ENCODE results near the gene RSAD1.

Gene RSAD1

GRCh38 chr17:50458701-50459676, 19.7 kb upstream of the RSAD1 start:
- Histone ChIP-seq H3K27ac (ENCODE audit: low read depth, low read length) (no peak overlapping the region), H3K79me2 (ENCODE audit: control insufficient read depth, insufficient read depth, low read length, unreplicated experiment) (no peaks in the 10 kb centered on the region), H2AFZ (ENCODE audit: low read length, unreplicated experiment) (no peak overlapping the region), H3K4me1 (ENCODE audit: control insufficient read depth, insufficient read depth, low read length, unreplicated experiment) (peaks cover 17% of the 10 kb centered on the region), H3K27me3 (ENCODE audit: insufficient read depth, low read length) (no peaks in the 10 kb centered on the region), H3K36me3 (ENCODE audit: insufficient read depth, low read length) (no peaks in the 10 kb centered on the region), H3K4me3 (ENCODE audit: low read depth, low read length) (no peak overlapping the region)

GRCh38 chr17:50459756-50460155, 18.9 kb upstream of the RSAD1 start:
- no peak overlapping the region for H3K4me3 ChIP-seq (ENCODE audit: low read depth, low read length)
- no peak overlapping the region for H2AFZ ChIP-seq (ENCODE audit: low read length, unreplicated experiment)
- peaks cover 17% of the 10 kb centered on the region for H3K4me1 ChIP-seq (ENCODE audit: control insufficient read depth, insufficient read depth, low read length, unreplicated experiment)
- no peaks in the 10 kb centered on the region for H3K79me2 ChIP-seq (ENCODE audit: control insufficient read depth, insufficient read depth, low read length, unreplicated experiment)
- H3K27ac ChIP-seq (ENCODE audit: low read depth, low read length), result no peak overlapping the region
- H3K36me3 ChIP-seq (ENCODE audit: insufficient read depth, low read length), result no peaks in the 10 kb centered on the region
- no peaks in the 10 kb centered on the region for H3K27me3 ChIP-seq (ENCODE audit: insufficient read depth, low read length)

- peaks cover 17% of the 10 kb centered on the region for H3K4me1 ChIP-seq (ENCODE audit: control insufficient read depth, insufficient read depth, low read length, unreplicated experiment)
- no peaks in the 10 kb centered on the region for H3K27me3 ChIP-seq (ENCODE audit: insufficient read depth, low read length)
- no peak overlapping the region for H3K4me3 ChIP-seq (ENCODE audit: low read depth, low read length)
- no peaks in the 10 kb centered on the region for H3K36me3 ChIP-seq (ENCODE audit: insufficient read depth, low read length)
- H2AFZ ChIP-seq (ENCODE audit: low read length, unreplicated experiment), result no peak overlapping the region
- no peak overlapping the region for H3K27ac ChIP-seq (ENCODE audit: low read depth, low read length)
- no peaks in the 10 kb centered on the region for H3K79me2 ChIP-seq (ENCODE audit: control insufficient read depth, insufficient read depth, low read length, unreplicated experiment)
These were observed 17.7 kb upstream of the RSAD1 start for GRCh38 chr17:50460831-50461526.

GRCh38 chr17:50461550-50462132, 17.0 kb upstream of the RSAD1 start:
- H3K27ac ChIP-seq (ENCODE audit: low read depth, low read length), result no peak overlapping the region
- H3K79me2 ChIP-seq (ENCODE audit: control insufficient read depth, insufficient read depth, low read length, unreplicated experiment), result no peaks in the 10 kb centered on the region
- H3K4me1 ChIP-seq (ENCODE audit: control insufficient read depth, insufficient read depth, low read length, unreplicated experiment), result peaks cover 17% of the 10 kb centered on the region
- H2AFZ ChIP-seq (ENCODE audit: low read length, unreplicated experiment), result no peak overlapping the region
- H3K36me3 ChIP-seq (ENCODE audit: insufficient read depth, low read length), result no peaks in the 10 kb centered on the region
- no peaks in the 10 kb centered on the region for H3K27me3 ChIP-seq (ENCODE audit: insufficient read depth, low read length)
- no peak overlapping the region for H3K4me3 ChIP-seq (ENCODE audit: low read depth, low read length)

GRCh38 chr17:50462446-50462845, 16.2 kb upstream of the RSAD1 start:
- peaks cover 1% of the 10 kb centered on the region; the same call in 1 of the 2 replicates for H3K27me3 ChIP-seq (ENCODE audit: insufficient read depth, low read length)
- no peaks in the 10 kb centered on the region for H3K36me3 ChIP-seq (ENCODE audit: insufficient read depth, low read length)
- peaks cover 17% of the 10 kb centered on the region for H3K4me1 ChIP-seq (ENCODE audit: control insufficient read depth, insufficient read depth, low read length, unreplicated experiment)
- no peak overlapping the region for H2AFZ ChIP-seq (ENCODE audit: low read length, unreplicated experiment)
- no peak overlapping the region for H3K27ac ChIP-seq (ENCODE audit: low read depth, low read length)
- no peaks in the 10 kb centered on the region for H3K79me2 ChIP-seq (ENCODE audit: control insufficient read depth, insufficient read depth, low read length, unreplicated experiment)
- H3K4me3 ChIP-seq (ENCODE audit: low read depth, low read length), result no peak overlapping the region

- H3K27me3 ChIP-seq (ENCODE audit: insufficient read depth, low read length), result peaks cover 18% of the 10 kb centered on the region
- H3K79me2 ChIP-seq (ENCODE audit: control insufficient read depth, insufficient read depth, low read length, unreplicated experiment), result no peaks in the 10 kb centered on the region
- no peak overlapping the region for H2AFZ ChIP-seq (ENCODE audit: low read length, unreplicated experiment)
- peaks cover 5% of the 10 kb centered on the region for H3K4me1 ChIP-seq (ENCODE audit: control insufficient read depth, insufficient read depth, low read length, unreplicated experiment)
- no peak overlapping the region for H3K27ac ChIP-seq (ENCODE audit: low read depth, low read length)
- H3K4me3 ChIP-seq (ENCODE audit: low read depth, low read length), result no peak overlapping the region
- H3K36me3 ChIP-seq (ENCODE audit: insufficient read depth, low read length), result no peaks in the 10 kb centered on the region
These were observed 14.5 kb upstream of the RSAD1 start for GRCh38 chr17:50464121-50464520.

- peaks cover 21% of the 10 kb centered on the region for H3K27me3 ChIP-seq (ENCODE audit: insufficient read depth, low read length)
- H3K4me1 ChIP-seq (ENCODE audit: control insufficient read depth, insufficient read depth, low read length, unreplicated experiment), result no peaks in the 10 kb centered on the region
- H2AFZ ChIP-seq (ENCODE audit: low read length, unreplicated experiment), result no peak overlapping the region
- no peaks in the 10 kb centered on the region for H3K79me2 ChIP-seq (ENCODE audit: control insufficient read depth, insufficient read depth, low read length, unreplicated experiment)
- H3K4me3 ChIP-seq (ENCODE audit: low read depth, low read length), result no peak overlapping the region
- H3K27ac ChIP-seq (ENCODE audit: low read depth, low read length), result no peak overlapping the region
- H3K36me3 ChIP-seq (ENCODE audit: insufficient read depth, low read length), result no peaks in the 10 kb centered on the region
These were observed 13.9 kb upstream of the RSAD1 start for GRCh38 chr17:50464736-50465135.

GRCh38 chr17:50465171-50465570, 13.5 kb upstream of the RSAD1 start:
- H3K79me2 ChIP-seq (ENCODE audit: control insufficient read depth, insufficient read depth, low read length, unreplicated experiment), result no peaks in the 10 kb centered on the region
- H3K4me1 ChIP-seq (ENCODE audit: control insufficient read depth, insufficient read depth, low read length, unreplicated experiment), result no peaks in the 10 kb centered on the region
- H3K27ac ChIP-seq (ENCODE audit: low read depth, low read length), result no peak overlapping the region
- H3K36me3 ChIP-seq (ENCODE audit: insufficient read depth, low read length), result no peaks in the 10 kb centered on the region
- H3K27me3 ChIP-seq (ENCODE audit: insufficient read depth, low read length), result peaks cover 21% of the 10 kb centered on the region
- H3K4me3 ChIP-seq (ENCODE audit: low read depth, low read length), result no peak overlapping the region
- H2AFZ ChIP-seq (ENCODE audit: low read length, unreplicated experiment), result no peak overlapping the region

- Histone ChIP-seq H3K27ac (ENCODE audit: low read depth, low read length) (no peak overlapping the region), H3K4me1 (ENCODE audit: control insufficient read depth, insufficient read depth, low read length, unreplicated experiment) (no peaks in the 10 kb centered on the region), H3K27me3 (ENCODE audit: insufficient read depth, low read length) (peaks cover 21% of the 10 kb centered on the region), H3K36me3 (ENCODE audit: insufficient read depth, low read length) (no peaks in the 10 kb centered on the region), H3K79me2 (ENCODE audit: control insufficient read depth, insufficient read depth, low read length, unreplicated experiment) (no peaks in the 10 kb centered on the region), H2AFZ (ENCODE audit: low read length, unreplicated experiment) (no peak overlapping the region), H3K4me3 (ENCODE audit: low read depth, low read length) (no peak overlapping the region)
These were observed 13.0 kb upstream of the RSAD1 start for GRCh38 chr17:50465635-50466034.

GRCh38 chr17:50466371-50467113, 12.1 kb upstream of the RSAD1 start:
- H3K27ac ChIP-seq (ENCODE audit: low read depth, low read length), result no peak overlapping the region

More at GRCh38 chr17:50466371-50467113, 12.1 kb upstream of the RSAD1 start:
- H3K27me3 ChIP-seq (ENCODE audit: insufficient read depth, low read length), result peaks cover 21% of the 10 kb centered on the region
- H3K4me1 ChIP-seq (ENCODE audit: control insufficient read depth, insufficient read depth, low read length, unreplicated experiment), result no peaks in the 10 kb centered on the region
- H2AFZ ChIP-seq (ENCODE audit: low read length, unreplicated experiment), result no peak overlapping the region
- no peaks in the 10 kb centered on the region for H3K79me2 ChIP-seq (ENCODE audit: control insufficient read depth, insufficient read depth, low read length, unreplicated experiment)
- H3K4me3 ChIP-seq (ENCODE audit: low read depth, low read length), result no peak overlapping the region
- no peaks in the 10 kb centered on the region for H3K36me3 ChIP-seq (ENCODE audit: insufficient read depth, low read length)

Data from ACC112 (cell line).